Stimulated activated CD4-positive, alpha-beta T cell treated with anti-CD3 and anti-CD28 coated beads, Interleukin-4, amount 100 ng/mL, for 1 hour (primary cell): ENCODE measurements around the gene CLK1.
"Not testable (repeated sequence)": the region's sequence is repeated elsewhere in the genome, so short reads cannot be mapped to it uniquely, and the experiment has no call there.

ENCODE experiments used
- DNase-seq: peaks from one replicate; pipeline ENCODE4 v3.0.0-alpha.2; 2020

CLK1 gene

DNA sequence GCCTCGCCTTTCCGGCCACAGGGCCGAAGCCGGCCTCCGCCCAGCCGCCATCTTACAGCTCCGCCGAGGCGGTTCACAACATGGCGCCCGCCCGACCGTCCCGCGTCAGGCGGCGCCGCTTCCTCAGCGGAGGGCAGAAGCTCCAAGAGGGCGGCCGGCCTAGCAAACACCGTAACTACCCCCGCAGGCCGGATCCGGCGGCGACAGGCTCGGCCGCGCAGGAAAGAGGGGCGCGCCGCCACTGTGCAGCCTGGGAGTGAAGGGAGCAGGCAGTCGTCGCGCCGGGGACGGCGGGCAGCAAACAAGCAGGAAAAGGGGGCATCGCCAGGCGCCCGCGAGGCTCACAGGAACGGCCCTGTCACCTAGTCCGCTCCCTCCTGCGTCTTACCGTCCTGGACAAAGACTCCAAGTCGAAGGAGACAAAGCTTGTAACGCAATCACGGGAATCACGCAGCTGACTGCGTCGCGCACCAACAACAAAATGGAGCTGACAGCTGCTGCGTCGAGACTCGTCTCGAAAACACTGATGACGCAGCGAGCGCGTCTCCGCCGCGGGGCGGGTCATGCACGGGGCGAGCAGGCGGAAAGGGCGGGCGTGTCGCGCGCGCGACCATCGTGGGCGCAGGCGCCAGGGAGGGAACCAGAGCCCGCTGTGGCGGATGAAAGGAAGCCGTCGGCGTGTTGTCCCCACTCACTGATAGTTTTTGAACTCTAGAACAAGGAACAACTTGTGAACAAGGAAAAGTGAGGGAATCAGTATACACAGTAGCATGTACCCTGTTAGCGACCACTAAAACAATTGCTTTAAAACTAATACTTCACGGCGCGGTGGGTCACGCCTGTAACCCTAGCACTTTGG lies at the start of gene CLK1:
CLK1 (minus strand) TSS at position 483 of the 859 bp plus-strand sequence. CDS start 2,796 bp downstream, outside the sequence.
- DNase-seq = peak; percentile 98

DNA sequence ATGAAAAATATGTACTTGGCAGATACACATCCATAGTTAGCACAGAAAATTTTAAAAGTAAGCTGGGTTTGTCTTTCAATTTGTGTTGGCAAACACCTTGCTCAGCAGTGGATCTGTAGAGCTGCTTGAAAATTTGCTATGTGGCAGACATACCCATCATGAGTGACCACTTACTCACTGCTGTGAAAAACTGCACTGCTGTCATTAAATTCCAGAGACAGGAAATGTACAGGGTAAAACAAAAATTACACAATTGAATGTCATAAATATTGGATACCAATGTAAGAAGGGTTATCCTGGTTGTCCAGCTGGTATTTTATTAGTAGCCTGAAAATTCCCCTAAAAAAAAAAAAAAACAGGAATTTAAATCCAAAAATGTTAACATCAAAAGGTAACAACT lies 49.2 kb upstream of the CLK1 start:
- no peak for DNase-seq

DNA sequence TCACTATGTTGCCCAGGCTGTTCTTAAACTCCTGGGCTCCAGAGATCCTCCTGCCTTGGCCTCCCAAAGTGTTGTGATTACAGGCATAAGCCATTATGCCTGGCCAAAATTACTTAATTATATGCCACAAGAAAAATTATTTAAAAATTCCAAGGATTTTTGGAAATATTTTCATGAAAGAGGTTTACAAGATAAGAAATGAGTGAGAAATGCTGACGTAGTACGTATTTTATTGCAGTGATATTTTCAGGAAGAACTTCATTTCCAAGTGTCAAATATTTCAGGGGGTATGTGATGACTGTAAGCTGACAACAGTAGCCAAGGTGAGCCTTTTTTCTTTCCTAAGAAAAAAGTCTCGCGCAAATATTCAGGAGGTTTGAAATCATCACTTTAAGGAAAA lies 45.5 kb upstream of the CLK1 start:
- no peak for DNase-seq

DNA sequence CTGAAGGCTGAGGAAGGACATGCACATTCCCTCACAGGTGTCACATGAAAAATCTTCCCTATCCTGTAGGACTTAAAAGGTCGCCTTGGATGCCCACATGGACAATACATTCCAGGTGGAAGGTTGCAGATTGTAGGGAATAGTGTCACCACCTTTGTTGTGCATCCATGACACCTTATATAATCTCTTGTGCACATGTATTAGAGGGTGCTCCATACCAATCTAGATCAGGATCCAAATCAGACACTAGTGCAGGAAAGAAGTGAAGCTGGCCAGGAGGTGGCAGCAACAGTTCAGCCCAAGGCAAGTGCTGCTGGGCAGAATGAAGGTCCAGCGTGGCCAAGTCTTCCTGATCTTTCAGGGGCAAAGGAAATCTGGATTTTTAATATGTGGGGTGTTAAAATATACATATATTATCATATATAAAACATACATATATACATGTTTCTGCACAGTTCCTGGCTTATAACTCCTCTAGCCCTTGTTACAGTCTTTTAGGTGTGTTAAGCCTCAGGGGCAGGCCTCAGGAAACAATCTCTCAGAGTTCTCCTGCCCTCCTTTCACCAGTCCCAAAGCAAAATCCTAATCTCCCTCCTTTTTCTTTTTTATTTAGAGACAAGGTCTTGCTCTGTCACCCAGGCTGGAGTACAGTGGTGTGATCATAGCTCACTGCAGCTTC lies 41.3 kb upstream of the CLK1 start:
- peak; percentile 56 for DNase-seq

DNA sequence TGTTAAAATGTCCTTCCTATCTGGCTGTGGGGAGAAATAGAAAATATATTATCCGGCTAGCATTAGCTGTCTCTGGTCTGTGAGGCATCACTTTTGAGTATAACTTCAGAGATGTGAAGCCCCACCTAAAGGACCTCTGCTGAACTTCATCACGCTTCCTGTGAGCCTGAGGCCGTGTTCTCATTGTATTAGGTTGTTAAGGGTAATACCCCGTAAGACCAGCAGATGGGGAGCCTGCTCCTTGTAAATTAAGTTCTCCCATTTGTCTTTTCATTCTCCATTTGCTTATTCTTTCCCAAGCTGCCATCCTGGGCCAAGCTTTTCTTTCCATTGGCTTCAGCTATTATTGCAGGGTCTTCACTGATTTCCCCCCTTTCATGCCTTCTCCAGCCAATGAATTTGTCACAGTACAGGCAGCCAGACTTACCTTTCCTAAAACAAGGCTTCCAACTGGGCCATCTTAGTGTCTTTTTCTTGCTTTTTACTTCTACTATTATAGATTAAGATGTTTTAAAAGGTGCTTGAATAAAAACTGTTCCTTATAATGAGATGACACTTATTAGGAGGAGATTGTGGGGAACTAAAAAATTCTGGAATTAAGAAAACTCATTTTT lies 37.1 kb upstream of the CLK1 start:
- peak; percentile 49 for DNase-seq

DNA sequence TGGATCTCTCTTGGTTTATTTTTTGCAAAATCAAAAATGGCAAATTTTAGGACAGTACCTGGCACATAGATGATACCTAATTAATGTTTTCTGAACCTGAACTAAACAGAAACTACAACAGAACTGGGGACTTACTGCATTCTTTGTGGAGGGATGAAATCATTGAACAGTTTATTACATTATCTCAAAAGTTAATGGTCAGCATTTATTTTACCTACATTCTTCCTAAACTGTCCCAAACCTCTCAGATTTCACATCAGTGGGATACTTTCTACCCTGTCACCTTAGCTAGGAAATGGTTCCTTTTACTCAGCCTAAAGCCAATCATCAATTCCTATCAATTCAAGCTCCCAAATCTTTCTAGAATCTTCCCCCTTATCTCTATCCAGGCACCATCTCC lies 35.0 kb upstream of the CLK1 start:
- no peak for DNase-seq

DNA sequence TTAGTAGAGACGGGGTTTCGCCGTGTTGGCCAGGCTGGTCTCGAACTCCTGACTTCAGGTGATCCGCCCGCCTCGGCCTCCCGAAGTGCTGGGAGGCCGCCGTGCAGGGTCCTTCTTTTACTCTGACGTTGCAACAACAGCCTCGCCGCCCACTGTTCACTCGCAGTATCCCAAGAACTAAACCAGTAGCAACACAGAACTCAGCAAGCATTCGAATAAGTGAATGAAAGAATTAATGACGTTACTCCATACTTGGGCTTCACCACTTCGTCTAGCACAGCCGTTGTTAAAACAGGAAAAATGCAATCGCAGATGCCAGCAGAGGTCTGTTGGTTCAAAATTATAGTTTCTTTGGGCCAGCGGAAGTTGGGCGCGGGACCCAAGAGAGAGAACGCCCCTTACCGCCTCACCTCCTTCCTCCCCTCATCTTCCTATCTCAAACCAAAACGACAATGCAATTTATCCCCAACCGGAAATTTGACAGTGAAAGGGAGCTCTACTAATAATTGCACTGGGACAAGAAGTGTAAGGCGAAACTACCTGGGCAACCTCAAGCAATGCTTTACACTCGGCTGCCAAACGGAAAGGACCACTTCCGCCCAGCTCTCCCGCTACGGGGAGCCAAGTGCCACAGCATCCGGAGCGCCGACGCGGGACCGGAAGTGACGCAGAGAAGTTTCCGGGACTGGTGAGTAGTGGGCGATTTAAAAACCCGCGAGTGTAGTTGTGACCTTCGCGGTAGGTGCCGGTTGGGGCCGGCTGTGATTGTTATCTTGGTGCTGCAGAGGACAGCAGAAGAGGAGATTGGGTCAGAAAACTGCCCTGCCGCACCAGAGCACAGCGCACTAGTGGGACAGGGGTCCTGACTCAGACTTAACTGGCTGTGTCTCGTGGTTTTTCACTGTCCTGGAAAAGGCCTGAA lies 24.5 kb upstream of the CLK1 start, which contains the start of the genes NIF3L1 and PPIL3:
NIF3L1 (plus strand) TSS at position 668 of the 922 bp plus-strand sequence. CDS start 2,573 bp downstream, outside the sequence.
PPIL3 (minus strand) TSS at position 374 of the 922 bp plus-strand sequence. CDS start 1,462 bp downstream, outside the sequence.
- peak; percentile 96 for DNase-seq

DNA sequence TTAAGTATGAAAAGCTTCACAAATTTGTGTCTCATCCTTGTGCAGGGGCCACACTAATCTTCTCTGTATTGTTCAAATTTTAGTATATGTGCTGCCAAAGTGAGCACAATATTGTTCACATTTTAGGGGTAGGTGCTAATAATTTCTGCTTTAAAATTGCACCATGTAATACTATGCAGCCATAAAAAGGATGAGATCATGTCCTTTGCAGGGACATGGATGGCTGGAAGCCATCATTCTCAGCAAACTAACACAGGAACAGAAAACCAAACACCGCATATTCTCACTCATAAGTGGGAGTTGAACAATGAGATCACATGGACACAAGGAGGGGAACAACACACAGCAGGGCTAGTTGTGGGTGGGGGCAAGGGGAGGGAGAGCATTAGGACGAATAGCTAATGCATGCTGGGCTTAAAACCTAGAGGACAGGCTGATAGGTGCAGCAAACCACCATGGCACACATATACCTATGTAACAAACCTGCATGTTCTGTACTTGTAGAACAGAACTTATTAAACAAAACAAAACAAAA lies 17.3 kb upstream of the CLK1 start:
- not testable (repeated sequence) for DNase-seq

DNA sequence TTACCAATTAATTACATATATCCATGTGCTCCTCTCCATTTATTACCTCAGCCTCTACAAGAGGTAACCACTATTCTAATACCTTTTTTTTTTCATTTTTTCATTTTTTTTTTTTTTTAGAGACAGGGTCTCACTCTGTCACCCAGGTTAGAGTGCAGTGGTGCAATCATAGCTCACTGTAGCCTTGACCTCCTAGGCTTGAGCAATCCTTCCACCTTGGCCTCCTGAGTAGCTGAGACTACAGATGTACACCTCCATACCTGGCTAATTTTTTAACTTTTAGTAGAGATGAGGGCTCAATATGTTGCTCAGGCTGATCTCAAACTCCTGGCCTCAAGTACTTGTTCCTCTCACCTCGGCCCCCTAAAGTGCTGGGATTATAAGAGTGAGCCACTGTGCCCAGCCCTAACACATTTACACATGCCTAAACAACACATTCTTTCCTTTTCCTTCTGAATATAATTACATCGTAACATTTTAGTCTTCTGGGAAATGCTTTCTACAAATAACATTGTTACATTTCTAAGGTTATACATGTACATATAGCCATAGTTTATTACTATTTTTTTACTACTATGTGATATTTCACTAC lies 13.9 kb upstream of the CLK1 start:
- no peak for DNase-seq

DNA sequence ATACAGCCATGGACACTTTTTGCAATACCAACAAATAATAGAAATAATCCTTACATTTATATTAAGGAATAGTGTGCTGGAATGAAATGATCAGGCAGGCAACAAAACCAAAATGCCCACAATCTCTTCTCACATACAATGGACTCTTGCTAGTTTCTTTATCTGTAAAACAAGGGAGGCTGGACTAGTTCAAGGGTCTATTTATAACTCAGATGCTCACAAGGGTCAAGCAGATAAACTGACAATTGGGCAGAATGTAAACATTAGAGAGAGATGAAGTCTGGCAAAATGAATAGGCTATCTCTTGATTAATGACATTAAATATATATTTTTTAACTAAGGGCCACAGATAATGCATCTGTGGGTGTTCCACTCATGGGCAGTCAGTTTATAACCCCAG lies 13.0 kb upstream of the CLK1 start:
- DNase-seq = no peak

DNA sequence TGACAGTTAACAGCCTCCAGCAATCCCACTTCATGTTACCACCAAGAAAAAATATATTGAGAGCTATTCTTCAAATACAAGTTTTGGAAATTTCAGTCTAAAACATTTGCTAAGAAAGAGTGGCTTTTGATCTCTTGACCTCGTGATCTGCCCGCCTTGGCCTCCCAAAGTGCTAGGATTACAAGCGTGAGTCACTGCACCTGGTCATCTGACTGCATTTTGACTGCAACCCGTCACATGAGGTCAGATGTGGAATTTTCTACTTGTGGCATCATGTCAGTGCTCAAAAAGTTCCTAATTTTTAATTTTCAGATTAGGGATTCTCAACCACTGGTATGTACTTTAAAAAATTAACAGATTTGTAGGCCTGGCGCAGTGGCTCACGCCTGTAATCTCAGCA lies 9.1 kb upstream of the CLK1 start:
- DNase-seq = no peak

DNA sequence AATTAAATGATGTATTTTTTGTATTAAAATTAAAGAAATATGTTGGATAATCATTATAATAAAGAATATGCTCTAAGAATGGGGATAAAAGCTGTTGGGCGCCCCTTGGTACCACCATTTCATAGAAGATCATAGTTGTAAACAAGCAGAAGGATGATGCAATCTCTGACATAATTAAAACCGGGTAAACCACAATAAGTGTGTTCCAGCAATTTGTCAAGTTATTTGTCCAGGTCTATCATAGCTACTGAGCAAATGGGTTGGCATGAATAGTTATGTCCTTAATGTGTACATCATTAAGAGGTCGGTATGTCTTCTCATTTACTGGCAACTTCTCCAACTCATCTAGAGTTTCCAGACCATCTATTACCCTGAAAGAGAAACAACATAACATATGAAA lies 6.7 kb upstream of the CLK1 start:
- DNase-seq = no peak

DNA sequence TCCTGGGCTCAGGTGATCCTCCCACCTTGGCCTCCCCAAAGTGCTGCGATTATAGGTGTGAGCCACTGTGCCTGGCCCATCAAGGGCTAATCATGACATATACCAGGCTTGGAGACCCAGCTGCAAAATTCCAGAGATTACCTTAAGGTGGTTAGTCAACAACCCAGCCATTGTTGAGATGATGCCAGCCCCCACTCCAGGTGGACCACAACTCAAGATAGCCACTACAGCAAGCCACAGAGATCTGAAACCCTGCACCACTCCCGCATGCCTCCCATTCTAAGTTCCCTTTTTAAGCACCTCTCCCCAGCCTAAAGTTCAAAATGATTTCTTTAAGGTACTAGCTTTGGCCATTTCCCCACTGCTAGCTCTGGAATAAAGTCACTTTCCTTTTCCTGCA lies 4.6 kb upstream of the CLK1 start:
- DNase-seq = no peak

DNA sequence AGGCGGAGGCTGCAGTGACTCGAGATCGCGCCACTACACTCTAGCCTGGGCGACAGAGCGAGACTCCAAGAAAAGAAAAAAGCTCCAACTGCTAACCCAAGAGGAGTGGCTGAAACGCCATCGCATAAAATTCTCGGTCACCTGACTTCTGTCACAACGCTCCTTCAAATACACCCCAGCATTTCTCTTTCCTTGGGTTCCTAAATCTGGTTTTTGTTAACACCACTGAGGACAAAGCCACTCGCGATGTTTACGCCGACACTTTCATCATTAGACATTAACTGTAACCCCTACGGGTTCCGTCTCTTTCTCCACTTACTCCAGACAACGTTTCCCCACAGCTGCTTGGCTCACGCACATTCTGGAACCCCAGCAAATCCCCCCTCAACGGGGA lies 679 bp downstream of the CLK1 start:
- peak; percentile 22 for DNase-seq

DNA sequence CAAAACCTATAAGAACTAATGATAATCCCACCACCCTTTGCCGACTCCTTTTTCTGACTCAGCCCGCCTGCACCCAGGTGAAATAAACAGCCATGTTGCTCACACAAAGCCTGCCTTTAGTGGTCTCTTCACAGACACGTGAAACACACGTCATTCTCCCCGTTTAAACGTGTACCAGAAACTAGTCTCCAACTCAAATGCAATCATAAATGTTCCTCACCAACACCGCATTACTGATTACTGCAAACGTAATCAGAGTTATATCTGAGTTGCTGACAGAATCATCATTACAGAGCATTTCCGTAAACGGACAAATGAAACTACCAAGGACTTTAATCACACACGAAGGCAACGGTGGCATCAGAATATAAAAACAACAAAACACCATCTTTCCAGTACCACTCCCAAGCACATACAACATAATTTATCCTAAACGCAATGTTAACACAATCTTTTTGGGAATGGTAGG lies 1.9 kb downstream of the CLK1 start:
- DNase-seq = peak; percentile 43

DNA sequence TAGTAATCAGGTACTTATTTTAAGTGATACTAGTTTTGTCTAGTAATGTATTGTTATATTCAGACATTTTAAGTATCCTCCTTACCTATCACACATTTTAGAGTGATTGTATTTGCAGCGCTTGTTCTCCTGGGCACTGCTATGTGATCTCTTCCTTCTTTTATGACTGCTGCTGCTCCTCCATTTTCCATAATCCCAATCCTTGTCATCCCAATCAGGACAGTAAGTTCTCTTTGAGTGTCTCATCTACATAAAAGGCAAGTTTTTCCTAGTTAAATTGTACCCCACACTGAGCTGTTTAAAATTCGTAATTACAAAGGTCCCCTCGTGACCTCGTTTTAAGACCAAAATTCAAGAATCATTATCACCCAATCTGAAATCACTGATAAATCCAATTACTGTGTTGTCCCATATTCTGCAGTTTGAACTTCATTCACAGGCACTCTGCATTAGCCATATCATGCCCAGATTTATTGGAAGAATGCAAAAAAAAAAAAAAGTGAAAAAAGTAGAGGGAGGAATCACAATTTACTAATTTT lies 2.8 kb downstream of the CLK1 start:
- no peak for DNase-seq

DNA sequence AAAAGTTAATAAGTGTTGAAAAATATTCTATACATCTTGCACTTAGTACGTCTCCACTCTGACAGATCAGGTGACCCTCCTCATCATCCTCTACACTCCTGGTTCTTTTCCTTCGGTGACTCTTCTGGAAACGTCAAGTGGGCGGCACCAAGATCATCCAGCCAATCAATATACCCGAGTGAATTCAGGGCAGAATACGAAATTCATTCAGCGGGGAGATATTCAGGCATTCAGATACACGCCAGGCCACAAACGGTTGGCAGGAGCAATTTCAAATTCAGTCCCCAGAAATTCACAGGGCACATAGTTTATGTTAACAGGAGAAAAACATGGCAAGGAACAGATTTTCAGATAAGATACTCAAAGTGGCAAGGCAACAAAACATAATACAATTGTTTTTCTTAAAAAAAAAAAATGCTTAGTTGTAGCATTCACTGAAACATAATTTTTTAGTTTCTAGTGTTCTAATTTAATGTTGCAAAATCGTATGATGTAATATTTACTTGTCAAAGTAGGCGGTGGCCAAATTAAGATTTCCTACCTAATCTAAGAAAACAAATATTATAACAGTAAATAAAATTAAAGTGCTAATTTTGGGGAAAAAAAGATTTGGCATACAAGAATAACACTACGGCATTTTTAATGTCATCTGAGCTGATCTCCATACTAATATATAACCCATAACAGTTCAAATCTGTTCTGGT lies 4.2 kb downstream of the CLK1 start:
- DNase-seq = no peak

DNA sequence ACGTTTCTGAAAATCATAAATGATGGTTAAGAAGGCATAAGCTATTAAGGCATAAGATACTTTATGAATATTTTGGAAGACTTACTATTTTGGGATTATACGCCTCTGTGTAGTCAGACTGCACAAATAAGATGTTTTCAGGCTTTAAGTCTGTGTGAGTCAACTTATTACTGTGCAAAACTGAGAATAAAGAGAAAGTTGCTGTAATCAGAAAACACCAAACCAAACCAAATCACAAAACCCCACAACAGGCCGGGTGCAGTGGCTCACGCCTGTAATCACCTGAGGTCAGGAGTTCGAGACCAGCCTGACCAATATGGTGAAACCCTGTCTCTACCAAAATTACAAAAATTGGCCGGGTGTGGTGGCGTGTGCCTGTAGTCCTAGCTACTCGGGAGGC lies 7.7 kb downstream of the CLK1 start:
- no peak for DNase-seq

DNA sequence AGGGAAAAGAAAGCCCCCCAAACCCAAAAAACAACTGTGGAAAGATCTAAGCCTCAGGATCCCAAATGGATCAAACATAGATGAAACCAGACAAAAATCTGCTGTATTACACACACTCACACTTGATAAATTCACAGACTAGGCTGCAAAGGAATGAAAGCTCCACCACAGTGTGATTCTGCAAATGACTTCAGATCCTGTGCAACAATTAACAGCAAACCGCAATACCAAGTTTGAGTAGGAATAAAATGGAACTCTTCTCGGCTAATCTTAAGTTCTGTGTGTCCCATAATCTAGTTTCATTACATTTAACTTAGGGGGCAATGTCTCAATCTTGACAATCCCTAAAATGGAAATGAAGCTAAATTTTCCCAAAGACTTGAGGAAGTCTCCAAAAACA lies 11.9 kb downstream of the CLK1 start:
- no peak for DNase-seq

DNA sequence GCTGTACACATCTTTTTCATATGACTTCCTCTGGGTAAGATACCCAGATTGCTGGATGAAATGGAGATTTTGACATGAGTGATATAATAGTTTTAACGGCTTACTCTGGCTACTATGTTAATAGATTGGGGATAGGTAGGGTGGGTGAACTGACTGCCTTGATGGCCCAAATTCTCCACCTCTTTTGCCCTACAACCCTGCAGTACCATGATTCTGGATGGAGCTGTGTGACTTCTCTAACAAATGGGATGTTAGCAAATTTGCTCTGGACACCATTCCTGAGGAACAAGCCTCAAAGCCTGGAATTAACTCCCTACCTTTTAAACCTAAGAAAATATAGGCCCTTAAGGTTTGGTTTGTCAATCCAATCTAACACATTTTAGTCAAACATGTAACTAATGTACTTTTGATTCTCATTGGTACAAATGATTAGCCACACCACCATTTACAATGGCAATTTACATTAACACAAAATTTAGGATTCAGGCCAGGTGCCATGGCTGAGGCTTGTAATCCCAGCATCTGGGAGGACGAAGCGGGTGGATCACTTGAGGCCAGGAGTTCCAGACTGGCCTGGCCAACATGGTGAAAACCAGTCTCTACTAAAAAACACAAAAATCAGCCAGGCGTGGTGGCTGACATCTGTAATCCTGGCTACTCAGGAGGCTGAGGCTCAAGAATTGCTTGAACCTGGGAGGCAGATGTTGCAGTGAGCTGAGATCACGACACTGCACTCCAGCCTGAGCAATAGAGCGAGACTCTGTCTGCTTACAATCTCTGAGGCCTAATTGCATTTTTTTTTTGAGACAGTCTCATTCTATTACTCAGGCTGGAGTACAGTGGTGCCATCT lies 12.8 kb downstream of the CLK1 start:
- no peak for DNase-seq
